GM23338 (cell line): Measurements from ENCODE around the gene CTRB2. TPM values are rescaled to one million over a fixed set of nuclear protein-coding genes. Genes with fewer than 3 reads are reported as not detected.

Source experiments
- ATAC-seq: fragments of 200-7000 bp; cut with Tn5 transposase; 3 replicates; pipeline ENCODE4 v1.9.1; 2020
- DNase-seq: peaks from one replicate; pipeline ENCODE4 v3.0.0-alpha.2; 2015; ENCODE audit warnings: low spot score
- H2AFZ ChIP-seq: fragments of 200-600 bp; sonication (generic); 2 replicates; pipeline ENCODE4 v1.8.0; 2016; ENCODE audit warnings: antibody characterized with exemption, mild to moderate bottlenecking, moderate library complexity
- H3F3A ChIP-seq: fragments of 200-600 bp; sonication (generic); replicated peaks from 2 replicates; pipeline ENCODE4 v1.8.0; 2017; ENCODE audit warnings: antibody characterized with exemption, mixed run types, low read depth
- H3K27ac ChIP-seq: fragments of 200-600 bp; sonication (generic); 2 replicates; pipeline ENCODE4 v1.6.1; 2016; ENCODE audit warnings: low read depth
- H3K27me3 ChIP-seq: fragments of 200-600 bp; sonication (generic); 2 replicates; pipeline ENCODE4 v1.8.0; 2016; ENCODE audit warnings: mild to moderate bottlenecking, mixed run types, moderate library complexity; ENCODE audit not compliant: insufficient read depth
- H3K36me3 ChIP-seq: fragments of 200-600 bp; sonication (generic); 2 replicates; pipeline ENCODE4 v1.8.0; 2016; ENCODE audit warnings: mild to moderate bottlenecking; ENCODE audit not compliant: insufficient read depth
- H3K4me1 ChIP-seq: fragments of 200-600 bp; sonication (generic); 2 replicates; pipeline ENCODE4 v1.8.0; 2016; ENCODE audit warnings: mild to moderate bottlenecking, moderate library complexity; ENCODE audit not compliant: insufficient read depth
- H3K4me2 ChIP-seq: fragments of 200-600 bp; sonication (generic); 2 replicates; pipeline ENCODE4 v1.7.1; 2017; ENCODE audit warnings: mixed run types
- H3K4me3 ChIP-seq: fragments of 200-600 bp; sonication (generic); 2 replicates; pipeline ENCODE4 v1.6.1; 2016; ENCODE audit warnings: mixed run types
- H3K79me2 ChIP-seq: fragments of 200-600 bp; sonication (generic); replicated peaks from 2 replicates; pipeline ENCODE4 v1.8.0; 2017; ENCODE audit warnings: mild to moderate bottlenecking; ENCODE audit not compliant: insufficient read depth
- H3K9me2 ChIP-seq: fragments of 200-600 bp; sonication (generic); 2 replicates; pipeline ENCODE4 v1.8.0; 2017; ENCODE audit not compliant: insufficient read depth
- H4K20me1 ChIP-seq: fragments of 200-600 bp; sonication (generic); replicated peaks from 2 replicates; pipeline ENCODE4 v1.8.0; 2017; ENCODE audit warnings: mild to moderate bottlenecking; ENCODE audit not compliant: insufficient read depth
- H3K27ac Mint-ChIP-seq: 2 replicates; pipeline ENCODE4 v1.8.0; 2020; ENCODE audit warnings: inconsistent platforms, mild to moderate bottlenecking, moderate library complexity, mixed read lengths
- H3K27me3 Mint-ChIP-seq: 3 replicates; pipeline ENCODE4 v1.8.0; 2022; ENCODE audit warnings: low read depth, mild to moderate bottlenecking, moderate library complexity, mixed read lengths, inconsistent platforms; ENCODE audit not compliant: insufficient read depth, poor library complexity
- H3K36me3 Mint-ChIP-seq: 3 replicates; pipeline ENCODE4 v1.8.0; 2021; ENCODE audit warnings: low read depth, mild to moderate bottlenecking, inconsistent platforms, moderate library complexity, mixed read lengths
- H3K4me1 Mint-ChIP-seq: 3 replicates; pipeline ENCODE4 v1.8.0; 2020; ENCODE audit warnings: mild to moderate bottlenecking, inconsistent platforms, mixed read lengths
- H3K4me3 Mint-ChIP-seq: 3 replicates; pipeline ENCODE4 v1.8.0; 2021; ENCODE audit warnings: moderate library complexity, mild to moderate bottlenecking, inconsistent platforms, mixed read lengths
- H3K9me3 Mint-ChIP-seq: 3 replicates; pipeline ENCODE4 v1.8.0; 2020; ENCODE audit warnings: moderate library complexity, mild to moderate bottlenecking, inconsistent platforms, mixed read lengths
- CREB1 ChIP-seq: fragments of 250-450 bp; sonication (Bioruptor Pico); IDR thresholded peaks from 2 replicates; pipeline ENCODE4 v1.5.0; 2020; ENCODE audit warnings: low read depth, mild to moderate bottlenecking, moderate library complexity
- EZH2 ChIP-seq: fragments of 200-600 bp; sonication (generic); IDR thresholded peaks from one replicate; pipeline ENCODE4 v1.8.0; 2017; ENCODE audit warnings: antibody characterized with exemption, mild to moderate bottlenecking, low read depth; ENCODE audit not compliant: unreplicated experiment
- JUNB ChIP-seq: IDR thresholded peaks from one replicate; pipeline ENCODE4 v1.6.1; 2016; ENCODE audit warnings: antibody characterized with exemption; ENCODE audit not compliant: unreplicated experiment
- NANOG ChIP-seq: IDR thresholded peaks from 2 replicates; pipeline ENCODE4 v1.6.1; 2016; ENCODE audit warnings: antibody characterized with exemption, borderline replicate concordance
- POLR2AphosphoS5 ChIP-seq: IDR thresholded peaks from 2 replicates; pipeline ENCODE4 v1.6.1; 2016; ENCODE audit warnings: antibody characterized with exemption, low read depth
- STAT1 ChIP-seq: IDR thresholded peaks from one replicate; pipeline ENCODE4 v1.6.1; 2016; ENCODE audit warnings: antibody characterized with exemption; ENCODE audit not compliant: unreplicated experiment
- ZNF331 ChIP-seq: fragments of 250-450 bp; sonication (Bioruptor Pico); IDR thresholded peaks from 2 replicates; pipeline ENCODE4 v1.5.0; 2020; ENCODE audit warnings: low read depth, mild to moderate bottlenecking, moderate library complexity
- polyA plus RNA-seq: library from polyadenylated mRNA; unstranded; fragments of >200 nt; fragmentation: Nextera tagmentation; extraction: Ambion mirVana; gene quantifications from 2 replicates; pipeline ENCODE4 v1.2.1, GENCODE V29; 2016
- total RNA-seq: library from RNA; depleted of rRNA; stranded (reverse); fragments of >200 nt; shearing (Covaris generic); gene quantifications from 2 replicates; pipeline ENCODE4 v1.2.3, GENCODE V29; 2014
- TF ChIP-seq, protein P1 (sequence below): fragments of 250-450 bp; sonication (Bioruptor Pico); IDR thresholded peaks from 2 replicates; pipeline ENCODE4 v1.5.0; 2020; ENCODE audit warnings: mild to moderate bottlenecking, moderate library complexity
- TF ChIP-seq, protein P2 (sequence below): IDR thresholded peaks from one replicate; pipeline ENCODE4 v1.6.1; 2018; ENCODE audit warnings: antibody characterized with exemption; ENCODE audit not compliant: unreplicated experiment

The CTRB2 gene
- total and polyA plus RNA-seq, 2 experiments from 2014 or later, result not detected

DNA sequence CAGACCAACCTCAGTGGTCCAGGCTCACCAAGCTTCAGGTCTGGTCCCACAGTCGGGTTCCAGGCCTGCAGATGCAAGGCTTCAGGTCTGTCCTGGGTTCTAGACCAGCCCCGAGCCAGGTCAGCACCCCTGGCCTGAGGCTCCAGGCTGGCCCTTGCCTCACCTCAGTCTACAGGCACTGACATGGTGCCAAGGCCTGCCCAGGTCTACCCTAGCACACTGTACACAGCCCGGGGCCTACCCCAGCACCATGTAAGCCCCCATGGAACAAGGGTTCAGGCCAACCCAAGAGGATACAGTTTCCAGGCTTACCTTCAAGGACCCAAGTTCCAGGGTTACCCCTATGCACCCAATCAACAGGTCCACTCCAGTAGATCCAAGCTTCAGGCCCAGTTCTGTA, 31.9 kb downstream of the CTRB2 start (continued):
- TF ChIP-seq, protein P1, sequence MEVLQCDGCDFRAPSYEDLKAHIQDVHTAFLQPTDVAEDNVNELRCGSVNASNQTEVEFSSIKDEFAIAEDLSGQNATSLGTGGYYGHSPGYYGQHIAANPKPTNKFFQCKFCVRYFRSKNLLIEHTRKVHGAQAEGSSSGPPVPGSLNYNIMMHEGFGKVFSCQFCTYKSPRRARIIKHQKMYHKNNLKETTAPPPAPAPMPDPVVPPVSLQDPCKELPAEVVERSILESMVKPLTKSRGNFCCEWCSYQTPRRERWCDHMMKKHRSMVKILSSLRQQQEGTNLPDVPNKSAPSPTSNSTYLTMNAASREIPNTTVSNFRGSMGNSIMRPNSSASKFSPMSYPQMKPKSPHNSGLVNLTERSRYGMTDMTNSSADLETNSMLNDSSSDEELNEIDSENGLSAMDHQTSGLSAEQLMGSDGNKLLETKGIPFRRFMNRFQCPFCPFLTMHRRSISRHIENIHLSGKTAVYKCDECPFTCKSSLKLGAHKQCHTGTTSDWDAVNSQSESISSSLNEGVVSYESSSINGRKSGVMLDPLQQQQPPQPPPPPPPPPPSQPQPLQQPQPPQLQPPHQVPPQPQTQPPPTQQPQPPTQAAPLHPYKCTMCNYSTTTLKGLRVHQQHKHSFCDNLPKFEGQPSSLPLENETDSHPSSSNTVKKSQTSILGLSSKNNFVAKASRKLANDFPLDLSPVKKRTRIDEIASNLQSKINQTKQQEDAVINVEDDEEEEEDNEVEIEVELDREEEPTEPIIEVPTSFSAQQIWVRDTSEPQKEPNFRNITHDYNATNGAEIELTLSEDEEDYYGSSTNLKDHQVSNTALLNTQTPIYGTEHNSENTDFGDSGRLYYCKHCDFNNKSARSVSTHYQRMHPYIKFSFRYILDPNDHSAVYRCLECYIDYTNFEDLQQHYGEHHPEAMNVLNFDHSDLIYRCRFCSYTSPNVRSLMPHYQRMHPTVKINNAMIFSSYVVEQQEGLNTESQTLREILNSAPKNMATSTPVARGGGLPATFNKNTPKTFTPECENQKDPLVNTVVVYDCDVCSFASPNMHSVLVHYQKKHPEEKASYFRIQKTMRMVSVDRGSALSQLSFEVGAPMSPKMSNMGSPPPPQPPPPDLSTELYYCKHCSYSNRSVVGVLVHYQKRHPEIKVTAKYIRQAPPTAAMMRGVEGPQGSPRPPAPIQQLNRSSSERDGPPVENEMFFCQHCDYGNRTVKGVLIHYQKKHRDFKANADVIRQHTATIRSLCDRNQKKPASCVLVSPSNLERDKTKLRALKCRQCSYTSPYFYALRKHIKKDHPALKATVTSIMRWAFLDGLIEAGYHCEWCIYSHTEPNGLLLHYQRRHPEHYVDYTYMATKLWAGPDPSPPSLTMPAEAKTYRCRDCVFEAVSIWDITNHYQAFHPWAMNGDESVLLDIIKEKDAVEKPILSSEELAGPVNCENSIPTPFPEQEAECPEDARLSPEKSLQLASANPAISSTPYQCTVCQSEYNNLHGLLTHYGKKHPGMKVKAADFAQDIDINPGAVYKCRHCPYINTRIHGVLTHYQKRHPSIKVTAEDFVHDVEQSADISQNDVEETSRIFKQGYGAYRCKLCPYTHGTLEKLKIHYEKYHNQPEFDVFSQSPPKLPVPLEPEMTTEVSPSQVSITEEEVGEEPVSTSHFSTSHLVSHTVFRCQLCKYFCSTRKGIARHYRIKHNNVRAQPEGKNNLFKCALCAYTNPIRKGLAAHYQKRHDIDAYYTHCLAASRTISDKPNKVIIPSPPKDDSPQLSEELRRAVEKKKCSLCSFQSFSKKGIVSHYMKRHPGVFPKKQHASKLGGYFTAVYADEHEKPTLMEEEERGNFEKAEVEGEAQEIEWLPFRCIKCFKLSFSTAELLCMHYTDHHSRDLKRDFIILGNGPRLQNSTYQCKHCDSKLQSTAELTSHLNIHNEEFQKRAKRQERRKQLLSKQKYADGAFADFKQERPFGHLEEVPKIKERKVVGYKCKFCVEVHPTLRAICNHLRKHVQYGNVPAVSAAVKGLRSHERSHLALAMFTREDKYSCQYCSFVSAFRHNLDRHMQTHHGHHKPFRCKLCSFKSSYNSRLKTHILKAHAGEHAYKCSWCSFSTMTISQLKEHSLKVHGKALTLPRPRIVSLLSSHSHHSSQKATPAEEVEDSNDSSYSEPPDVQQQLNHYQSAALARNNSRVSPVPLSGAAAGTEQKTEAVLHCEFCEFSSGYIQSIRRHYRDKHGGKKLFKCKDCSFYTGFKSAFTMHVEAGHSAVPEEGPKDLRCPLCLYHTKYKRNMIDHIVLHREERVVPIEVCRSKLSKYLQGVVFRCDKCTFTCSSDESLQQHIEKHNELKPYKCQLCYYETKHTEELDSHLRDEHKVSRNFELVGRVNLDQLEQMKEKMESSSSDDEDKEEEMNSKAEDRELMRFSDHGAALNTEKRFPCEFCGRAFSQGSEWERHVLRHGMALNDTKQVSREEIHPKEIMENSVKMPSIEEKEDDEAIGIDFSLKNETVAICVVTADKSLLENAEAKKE (CRISPR knock-in tag), result no peak
- TF ChIP-seq NANOG (no peak), POLR2AphosphoS5 (no peak), ZNF331 (CRISPR knock-in tag) (no peak)

DNA sequence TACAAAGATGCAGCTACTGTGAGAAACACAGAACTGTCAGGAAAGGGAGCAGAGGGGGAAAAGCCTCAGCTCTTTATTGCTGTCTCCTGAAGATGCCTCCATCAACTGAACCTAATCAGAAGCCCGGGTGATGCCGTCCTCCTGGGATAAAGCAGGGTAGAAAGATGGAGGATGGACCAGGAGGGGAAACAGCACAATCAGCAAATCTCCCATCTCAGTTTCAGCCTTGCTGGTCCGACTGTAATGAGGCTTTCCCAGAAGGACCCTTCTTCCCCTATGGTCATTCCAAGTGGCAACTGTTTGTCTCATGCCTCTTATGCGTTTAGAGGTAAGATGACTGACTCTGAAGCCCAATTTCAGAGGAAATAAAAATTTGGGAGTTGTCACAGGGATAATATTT, 34.4 kb downstream of the CTRB2 start:
- DNase-seq (no peak), ATAC-seq (no peak)
- Mint-ChIP-seq H3K9me3 (peaks cover 92% of the 10 kb centered on the region), H3K36me3 (peaks cover 76% of the 10 kb centered on the region), H3K27me3 (peaks cover 4% of the 10 kb centered on the region), H3K4me1 (no peaks in the 10 kb centered on the region), H3K27ac (no peak overlapping the region), H3K4me3 (no peak overlapping the region)
- TF ChIP-seq STAT1, result no peak
- no peak for TF ChIP-seq EZH2
- no peak for TF ChIP-seq CREB1 (CRISPR knock-in tag)
- no peak for TF ChIP-seq JUNB
- TF ChIP-seq, protein P2, sequence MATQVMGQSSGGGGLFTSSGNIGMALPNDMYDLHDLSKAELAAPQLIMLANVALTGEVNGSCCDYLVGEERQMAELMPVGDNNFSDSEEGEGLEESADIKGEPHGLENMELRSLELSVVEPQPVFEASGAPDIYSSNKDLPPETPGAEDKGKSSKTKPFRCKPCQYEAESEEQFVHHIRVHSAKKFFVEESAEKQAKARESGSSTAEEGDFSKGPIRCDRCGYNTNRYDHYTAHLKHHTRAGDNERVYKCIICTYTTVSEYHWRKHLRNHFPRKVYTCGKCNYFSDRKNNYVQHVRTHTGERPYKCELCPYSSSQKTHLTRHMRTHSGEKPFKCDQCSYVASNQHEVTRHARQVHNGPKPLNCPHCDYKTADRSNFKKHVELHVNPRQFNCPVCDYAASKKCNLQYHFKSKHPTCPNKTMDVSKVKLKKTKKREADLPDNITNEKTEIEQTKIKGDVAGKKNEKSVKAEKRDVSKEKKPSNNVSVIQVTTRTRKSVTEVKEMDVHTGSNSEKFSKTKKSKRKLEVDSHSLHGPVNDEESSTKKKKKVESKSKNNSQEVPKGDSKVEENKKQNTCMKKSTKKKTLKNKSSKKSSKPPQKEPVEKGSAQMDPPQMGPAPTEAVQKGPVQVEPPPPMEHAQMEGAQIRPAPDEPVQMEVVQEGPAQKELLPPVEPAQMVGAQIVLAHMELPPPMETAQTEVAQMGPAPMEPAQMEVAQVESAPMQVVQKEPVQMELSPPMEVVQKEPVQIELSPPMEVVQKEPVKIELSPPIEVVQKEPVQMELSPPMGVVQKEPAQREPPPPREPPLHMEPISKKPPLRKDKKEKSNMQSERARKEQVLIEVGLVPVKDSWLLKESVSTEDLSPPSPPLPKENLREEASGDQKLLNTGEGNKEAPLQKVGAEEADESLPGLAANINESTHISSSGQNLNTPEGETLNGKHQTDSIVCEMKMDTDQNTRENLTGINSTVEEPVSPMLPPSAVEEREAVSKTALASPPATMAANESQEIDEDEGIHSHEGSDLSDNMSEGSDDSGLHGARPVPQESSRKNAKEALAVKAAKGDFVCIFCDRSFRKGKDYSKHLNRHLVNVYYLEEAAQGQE, result no peak
- Histone ChIP-seq H3F3A (no peaks in the 10 kb centered on the region), H3K27ac (no peak overlapping the region), H4K20me1 (no peaks in the 10 kb centered on the region), H2AFZ (no peak overlapping the region), H3K36me3 (peaks cover 55% of the 10 kb centered on the region), H3K79me2 (no peaks in the 10 kb centered on the region), H3K4me1 (no peaks in the 10 kb centered on the region), H3K4me2 (no peak overlapping the region), H3K4me3 (no peak overlapping the region), H3K9me2 (no peaks in the 10 kb centered on the region; the same call in 1 of the 2 replicates), H3K27me3 (no peaks in the 10 kb centered on the region)
